GM06990 (cell line): ENCODE measurements around the gene ZNF793.

Source experiments
- DNase-seq: peaks from one replicate; pipeline ENCODE4 v3.0.0-alpha.2; 2011; ENCODE audit not compliant: insufficient read length; ENCODE audit errors: extremely low read depth
- H3K27me3 ChIP-seq: replicated peaks from 2 replicates; pipeline ENCODE4 v1.6.0; 2011; ENCODE audit warnings: low read length; ENCODE audit not compliant: control insufficient read depth, insufficient read depth
- H3K36me3 ChIP-seq: 2 replicates; pipeline ENCODE4 v1.5.1; 2011; ENCODE audit warnings: low read length; ENCODE audit not compliant: control insufficient read depth, insufficient read depth
- H3K4me3 ChIP-seq: replicated peaks from 2 replicates; pipeline ENCODE4 v1.5.1; 2011; ENCODE audit warnings: low read depth, mild to moderate bottlenecking, control low read depth, low read length
- TF ChIP-seq, protein P1 (sequence below): IDR thresholded peaks from 2 replicates; pipeline ENCODE4 v1.5.1; 2011; ENCODE audit warnings: low read length, control low read depth, mild to moderate bottlenecking, inconsistent platforms; ENCODE audit not compliant: insufficient read depth, poor library complexity, severe bottlenecking

The ZNF793 gene

DNA sequence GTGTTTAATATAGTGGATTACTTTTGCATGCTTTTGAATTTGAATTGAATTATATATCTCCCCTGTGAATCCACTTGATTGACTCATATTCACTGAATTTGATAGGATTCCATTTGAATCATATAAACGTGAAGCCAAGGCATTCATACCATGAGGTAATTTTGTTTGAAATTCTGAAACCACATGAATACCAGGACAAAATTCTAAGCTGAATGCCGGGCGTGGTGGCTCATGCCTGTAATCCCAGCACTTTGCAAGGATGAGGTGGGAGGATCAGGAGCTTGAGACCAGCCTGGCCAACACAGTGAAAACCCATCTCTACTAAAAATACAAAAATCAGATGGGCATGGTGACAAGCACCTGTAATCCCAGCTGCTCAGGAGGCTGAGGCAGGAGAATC, 4.4 kb downstream of the ZNF793 start:
- TF ChIP-seq, protein P1, sequence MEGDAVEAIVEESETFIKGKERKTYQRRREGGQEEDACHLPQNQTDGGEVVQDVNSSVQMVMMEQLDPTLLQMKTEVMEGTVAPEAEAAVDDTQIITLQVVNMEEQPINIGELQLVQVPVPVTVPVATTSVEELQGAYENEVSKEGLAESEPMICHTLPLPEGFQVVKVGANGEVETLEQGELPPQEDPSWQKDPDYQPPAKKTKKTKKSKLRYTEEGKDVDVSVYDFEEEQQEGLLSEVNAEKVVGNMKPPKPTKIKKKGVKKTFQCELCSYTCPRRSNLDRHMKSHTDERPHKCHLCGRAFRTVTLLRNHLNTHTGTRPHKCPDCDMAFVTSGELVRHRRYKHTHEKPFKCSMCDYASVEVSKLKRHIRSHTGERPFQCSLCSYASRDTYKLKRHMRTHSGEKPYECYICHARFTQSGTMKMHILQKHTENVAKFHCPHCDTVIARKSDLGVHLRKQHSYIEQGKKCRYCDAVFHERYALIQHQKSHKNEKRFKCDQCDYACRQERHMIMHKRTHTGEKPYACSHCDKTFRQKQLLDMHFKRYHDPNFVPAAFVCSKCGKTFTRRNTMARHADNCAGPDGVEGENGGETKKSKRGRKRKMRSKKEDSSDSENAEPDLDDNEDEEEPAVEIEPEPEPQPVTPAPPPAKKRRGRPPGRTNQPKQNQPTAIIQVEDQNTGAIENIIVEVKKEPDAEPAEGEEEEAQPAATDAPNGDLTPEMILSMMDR = no peak
- Histone ChIP-seq H3K27me3 (no peaks in the 10 kb centered on the region), H3K4me3 (no peak overlapping the region), H3K36me3 (no peaks in the 10 kb centered on the region; the same call in 1 of the 2 replicates)
- DNase-seq = no peak

GRCh38 chr19:37511821-37512220, 5.1 kb downstream of the ZNF793 start:
- Histone ChIP-seq H3K36me3 (no peaks in the 10 kb centered on the region; the same call in 1 of the 2 replicates), H3K4me3 (no peak overlapping the region), H3K27me3 (no peaks in the 10 kb centered on the region)
- TF ChIP-seq, protein P1 = no peak
- DNase-seq = no peak

GRCh38 chr19:37513397-37513796, 6.7 kb downstream of the ZNF793 start:
- Histone ChIP-seq H3K4me3 (no peak overlapping the region), H3K36me3 (no peaks in the 10 kb centered on the region; the same call in none of the 2 replicates), H3K27me3 (no peaks in the 10 kb centered on the region)
- peak; percentile 20 for DNase-seq
- TF ChIP-seq, protein P1 = no peak

- H3K4me3 ChIP-seq = no peak overlapping the region
- no peaks in the 10 kb centered on the region for H3K27me3 ChIP-seq
- DNase-seq = no peak
- H3K36me3 ChIP-seq = peaks cover 2% of the 10 kb centered on the region
- TF ChIP-seq, protein P1 = no peak
Measured at GRCh38 chr19:37519890-37520289, 13.2 kb downstream of the ZNF793 start.

- no peak for DNase-seq
- TF ChIP-seq, protein P1 = no peak
- H3K36me3 ChIP-seq = peaks cover 9% of the 10 kb centered on the region
- no peak overlapping the region for H3K4me3 ChIP-seq
- no peaks in the 10 kb centered on the region for H3K27me3 ChIP-seq
Measured at GRCh38 chr19:37537391-37537947, 30.7 kb downstream of the ZNF793 start.
